A549 (cell line): Measurements from ENCODE around the gene ZNF789. TPM values are rescaled to one million over a fixed set of nuclear protein-coding genes. Genes with fewer than 3 reads are reported as not detected.
A peak's percentile ranks its signal among the peaks of the same experiment; 100 is the strongest.
"Not testable (repeated sequence)": the region's sequence is repeated elsewhere in the genome, so short reads cannot be mapped to it uniquely, and the experiment has no call there.

Source experiments
- ATAC-seq, 2 experiments: fragments of 200-7000 bp in 1 of 2; fragments of >200 bp in 1 of 2; cut with Nextera tagmentation in 1 of 2; cut with Tn5 transposase in 1 of 2; 3 replicates each; pipeline versions ENCODE4 v1.8.0 to v1.9.1; 2018 to 2020; ENCODE audit warnings: mild to moderate bottlenecking in 1 of 2, moderate library complexity in 1 of 2
- CTCF ChIA-PET: fragments of 300-600 bp; sonication (Branson Sonifier 250); formaldehyde crosslinking; extraction: SDS; loops from one replicate; lab custom pipeline; 2021; ENCODE audit warnings: antibody characterized with exemption, inconsistent platforms; lab: Yijun Ruan, JAX
- POLR2A ChIA-PET: fragments of 350-600 bp; formaldehyde crosslinking; extraction: SDS; loops from one replicate; lab custom pipeline; 2021; ENCODE audit warnings: antibody characterized with exemption, inconsistent platforms; lab: Yijun Ruan, JAX
- DNase-seq, 2 experiments: peaks; one replicate each; pipeline versions ENCODE4 v3.0.0 to v3.0.0-alpha.2; 2011 to 2016; ENCODE audit warnings: low read depth in 1 of 2, low spot score in 1 of 2
- FAIRE-seq: peaks from 2 replicates; lab custom pipeline; 2011; peaks lifted over from hg19 to GRCh38; lab: Jason Lieb, UNC
- H3K27ac ChIP-seq, 2 experiments: fragments of >200 bp; sonication (Bioruptor Twin); formaldehyde crosslinking; 3 replicates each; pipeline ENCODE4 v1.5.1; 2016 to 2017
- H3K4me1 ChIP-seq: fragments of >200 bp; sonication (Bioruptor Twin); formaldehyde crosslinking; 3 replicates; pipeline ENCODE4 v1.6.1; 2016
- H3K4me2 ChIP-seq: fragments of >200 bp; sonication (Bioruptor Twin); formaldehyde crosslinking; 3 replicates; pipeline ENCODE4 v1.6.1; 2016
- H3K4me3 ChIP-seq: fragments of >200 bp; sonication (Bioruptor Twin); formaldehyde crosslinking; 3 replicates; pipeline ENCODE4 v1.5.1; 2016
- H3K9me3 ChIP-seq: fragments of >200 bp; sonication (Bioruptor Twin); formaldehyde crosslinking; 3 replicates; pipeline ENCODE4 v1.6.1; 2016
- CBX8 ChIP-seq: fragments of 200-600 bp; sonication (generic); IDR thresholded peaks from 2 replicates; pipeline ENCODE4 v1.6.1; 2016
- CEBPB ChIP-seq, 2 experiments: fragments of >200 bp in 1 of 2; sonication (Bioruptor Twin) in 1 of 2; formaldehyde crosslinking in 1 of 2; IDR thresholded peaks; 2 replicates each; pipeline ENCODE4 v1.6.1; 2012 to 2016
- CHD4 ChIP-seq: fragments of 200-600 bp; sonication (generic); IDR thresholded peaks from 2 replicates; pipeline ENCODE4 v1.6.1; 2016; ENCODE audit warnings: antibody characterized with exemption, mild to moderate bottlenecking, borderline replicate concordance
- EHMT2 ChIP-seq: fragments of 200-600 bp; sonication (generic); IDR thresholded peaks from 2 replicates; pipeline ENCODE4 v1.6.1; 2016; ENCODE audit warnings: antibody characterized with exemption, low read depth, mild to moderate bottlenecking, moderate library complexity
- GATA3 ChIP-seq: IDR thresholded peaks from 2 replicates; pipeline ENCODE4 v1.6.1; 2012; ENCODE audit warnings: borderline replicate concordance
- HOXB5 ChIP-seq: fragments of 250-450 bp; sonication (Bioruptor Pico); IDR thresholded peaks from 2 replicates; pipeline ENCODE4 v1.5.0; 2020; ENCODE audit warnings: mild to moderate bottlenecking, moderate library complexity
- MAFK ChIP-seq: fragments of 450-650 bp; IDR thresholded peaks from 2 replicates; pipeline ENCODE4 v1.6.1; 2014; ENCODE audit not compliant: partially characterized antibody
- PHF8 ChIP-seq: fragments of 200-600 bp; sonication (generic); IDR thresholded peaks from 2 replicates; pipeline ENCODE4 v1.6.1; 2016; ENCODE audit warnings: low read depth, mild to moderate bottlenecking, antibody characterized with exemption, moderate library complexity, borderline replicate concordance
- SREBF2 ChIP-seq: fragments of 450-650 bp; IDR thresholded peaks from 2 replicates; pipeline ENCODE4 v1.6.1; 2014; ENCODE audit warnings: mild to moderate bottlenecking, moderate library complexity
- ZC3H11A ChIP-seq: fragments of 450-650 bp; IDR thresholded peaks from 2 replicates; pipeline ENCODE4 v1.6.1; 2014; ENCODE audit warnings: antibody characterized with exemption, mild to moderate bottlenecking
- ZFP36 ChIP-seq: fragments of 450-650 bp; IDR thresholded peaks from 2 replicates; pipeline ENCODE4 v1.6.1; 2014; ENCODE audit warnings: borderline replicate concordance; ENCODE audit not compliant: partially characterized antibody
- ZNF302 ChIP-seq: fragments of 250-450 bp; sonication (Bioruptor Pico); IDR thresholded peaks from 2 replicates; pipeline ENCODE4 v1.9.0; 2021; ENCODE audit warnings: inconsistent platforms, mild to moderate bottlenecking, moderate library complexity
- ZSCAN20 ChIP-seq: fragments of 250-450 bp; sonication (Bioruptor Pico); IDR thresholded peaks from 2 replicates; pipeline ENCODE4 v1.8.0; 2022; ENCODE audit warnings: mild to moderate bottlenecking, moderate library complexity
- WGBS: methylation state at CpG from one replicate; pipeline ENCODE4 v1.1.6; 2017; ENCODE audit errors: missing lambda C conversion rate; 5-methylcytosine and 5-hydroxymethylcytosine counted together
- polyA plus RNA-seq, 4 experiments: library from polyadenylated mRNA; depleted of rRNA in 3 of 4; stranded (reverse); fragments of >200 nt; fragmentation: RNase III in 1 of 4; extraction: RNeasy Plus Mini Kit Qiagen cat#74134 plus additional on column Dnase treatment in 1 of 4; gene quantifications; 2 replicates in 3 of 4; 3 replicates in 1 of 4; pipeline ENCODE4 v1.2.3, GENCODE V29; 2011 to 2017
- TF ChIP-seq, protein P1 (sequence below): IDR thresholded peaks from 2 replicates; pipeline ENCODE4 v1.6.1; 2012

The ZNF789 gene
- polyA plus RNA-seq, 2 of the 4 experiments (the other 2 are of a cell fraction): 7.5 to 11.6 TPM

DNA sequence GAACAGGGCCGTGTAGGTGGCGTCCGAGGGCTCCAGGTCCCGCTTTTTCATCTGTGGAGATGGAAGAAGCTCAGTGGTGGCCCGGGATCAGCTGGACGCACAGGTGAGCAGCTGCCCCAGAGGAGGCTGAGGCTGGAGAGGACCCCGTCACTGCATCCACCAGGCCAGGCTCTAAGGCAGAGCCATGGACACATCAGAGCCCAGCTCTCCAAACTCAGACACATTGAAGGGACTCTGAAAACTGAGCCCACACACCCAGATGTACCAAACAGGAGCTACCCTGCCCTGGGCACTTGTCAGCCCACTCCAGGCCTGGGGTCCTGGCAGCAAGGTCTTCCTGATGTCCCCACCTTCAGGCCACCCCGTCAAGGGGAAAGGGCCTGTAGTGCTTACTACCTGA, 42.9 kb upstream of the ZNF789 start:
- ChIA-PET POLR2A (interaction anchor here (1.2 kb wide), 1 partner anchor 9 kb away, joined by 3 read pairs; the partner anchor contains the start of genes CPSF4 and PTCD1), CTCF (interaction anchor here (1.1 to 1.5 kb wide), 4 partner anchors 14 to 20 kb away, joined by 3 to 6 read pairs (median 6); partner anchors contain the start of gene BUD31)
- no peak overlapping the region for H3K4me3 ChIP-seq
- ATAC-seq (peak in 1 of 2 experiments; percentile 30; a peak in 1 of 6 replicates), FAIRE-seq (no peak), DNase-seq (no peak)
- H3K9me3 ChIP-seq: no peaks in the 10 kb centered on the region
- TF ChIP-seq SREBF2 (no peak), ZSCAN20 (CRISPR knock-in tag) (no peak), ZFP36 (no peak), CHD4 (no peak), CBX8 (no peak), MAFK (no peak), EHMT2 (no peak), ZC3H11A (no peak), HOXB5 (CRISPR knock-in tag) (no peak), GATA3 (no peak), PHF8 (no peak)
- TF ChIP-seq, protein P1, sequence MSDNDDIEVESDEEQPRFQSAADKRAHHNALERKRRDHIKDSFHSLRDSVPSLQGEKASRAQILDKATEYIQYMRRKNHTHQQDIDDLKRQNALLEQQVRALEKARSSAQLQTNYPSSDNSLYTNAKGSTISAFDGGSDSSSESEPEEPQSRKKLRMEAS: no peak
- no peaks in the 10 kb centered on the region for H3K4me1 ChIP-seq
- no peak overlapping the region for H3K4me2 ChIP-seq
- no peak overlapping the region for H3K27ac ChIP-seq
- WGBS: 78% methylated on average over 5 of the region's 8 CpGs

DNA sequence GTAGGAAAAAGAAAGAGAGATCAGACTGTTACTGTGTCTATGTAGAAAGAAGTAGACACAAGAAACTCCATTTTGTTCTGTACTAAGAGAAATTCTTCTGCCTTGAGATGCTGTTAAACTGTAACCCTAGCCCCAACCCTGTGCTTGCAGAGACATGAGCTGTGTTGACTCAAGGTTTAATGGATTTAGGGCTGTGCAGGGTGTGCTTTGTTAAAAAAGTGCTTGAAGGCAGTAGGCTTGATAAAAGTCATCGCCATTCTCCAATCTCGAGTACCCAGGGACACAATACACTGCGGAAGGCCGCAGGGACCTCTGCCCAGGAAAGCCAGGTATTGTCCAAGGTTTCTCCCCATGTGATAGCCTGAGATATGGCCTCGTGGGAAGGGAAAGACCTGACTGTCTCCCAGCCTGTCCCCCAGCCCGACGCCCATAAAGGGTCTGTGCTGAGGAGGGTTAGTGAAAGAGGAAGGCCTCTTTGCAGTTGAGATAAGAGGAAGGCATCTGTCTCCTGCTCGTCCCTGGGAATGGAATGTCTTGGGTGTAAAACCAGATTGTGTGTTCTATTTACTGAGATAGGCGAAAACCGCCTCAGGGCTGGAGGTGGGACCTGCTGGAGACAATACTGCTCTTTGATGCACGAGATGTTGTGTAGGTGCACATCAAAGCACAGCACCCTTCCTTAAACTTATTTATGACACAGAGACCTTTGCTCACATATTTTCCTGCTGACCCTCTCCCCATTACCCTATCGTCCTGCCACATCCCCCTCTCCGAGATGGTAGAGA, 40.7 kb upstream of the ZNF789 start:
- FAIRE-seq, H3K27ac ChIP-seq, H3K4me2 ChIP-seq, H3K9me3 ChIP-seq, POLR2A ChIA-PET, H3K4me1 ChIP-seq, H3K4me3 ChIP-seq, ATAC-seq, DNase-seq: not testable (repeated sequence)
- 78% methylated on average over 13 of the region's 13 CpGs for WGBS
- CTCF ChIA-PET: interaction anchor here (0.5 to 1.5 kb wide), 2 partner anchors 16 to 72 kb away, joined by 3 to 4 read pairs; no protein-coding TSS in a partner anchor

DNA sequence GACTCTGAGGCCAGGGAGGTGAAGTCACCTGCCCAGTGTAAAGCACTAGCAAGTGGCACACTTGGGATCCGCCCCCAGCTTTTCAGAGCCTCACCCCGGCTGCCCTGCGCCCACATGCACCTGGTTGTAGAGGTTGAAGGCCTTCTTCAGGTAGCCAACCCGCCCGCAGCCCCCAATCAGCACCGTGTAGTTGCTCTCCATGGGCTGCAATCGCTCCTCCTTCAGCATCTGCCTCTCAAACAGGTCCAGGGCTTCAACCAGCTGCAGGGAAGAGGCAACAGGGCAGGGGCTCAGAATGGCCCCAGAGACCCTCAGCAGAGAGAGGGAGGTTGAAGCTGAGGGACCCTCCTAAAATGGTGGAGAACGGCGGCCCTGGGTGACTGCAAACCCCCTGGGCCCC, 39.5 kb upstream of the ZNF789 start:
- POLR2A ChIA-PET: no interaction called here
- no peak for FAIRE-seq

DNA sequence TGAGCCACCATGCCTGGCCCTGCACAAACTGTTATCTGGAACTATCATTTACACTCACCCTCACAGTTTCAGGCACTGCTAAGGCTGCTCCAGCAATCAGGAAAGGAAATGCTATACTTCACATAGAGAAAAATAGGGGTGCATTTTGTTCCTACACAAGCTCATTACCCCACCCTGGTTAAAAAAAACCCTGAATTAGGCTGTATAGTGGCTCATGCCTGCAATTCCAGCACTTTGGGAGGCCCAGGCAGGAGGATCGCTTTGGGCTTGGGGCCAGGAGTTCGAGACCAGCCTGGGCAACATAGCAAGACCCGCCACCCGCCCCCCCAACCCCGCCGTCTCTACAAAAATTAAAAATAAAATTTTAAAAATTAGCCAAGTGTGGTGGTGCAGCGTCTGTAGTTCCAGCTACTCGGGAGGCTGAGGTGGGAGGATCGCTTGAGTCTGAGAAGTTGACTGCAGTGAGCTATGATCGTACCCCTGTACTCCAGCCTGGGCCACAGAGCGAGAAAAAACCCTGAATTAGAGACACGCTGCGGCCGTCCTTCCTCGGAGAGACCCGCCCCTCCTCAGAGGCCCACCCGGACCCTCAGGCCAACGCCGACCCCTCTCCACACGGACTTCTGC, 34.6 kb upstream of the ZNF789 start:
- no peak for DNase-seq
- Histone ChIP-seq H3K4me2 (peak overlapping the region; percentile 79), H3K27ac (peak overlapping the region; percentile 93 to 99)
- ATAC-seq: peak; percentile 25 to 42; a peak in 3 of 6 replicates
- CTCF ChIA-PET: interaction anchor here (5.0 kb wide), 1 partner anchor 12 kb away, joined by 24 read pairs; no protein-coding TSS in a partner anchor
- no peak for TF ChIP-seq ZNF302
- TF ChIP-seq CEBPB (IDR thresholded peaks at IDR 0.05): no peak
- TF ChIP-seq, all 56 proteins: peak for 0
- peaks cover 18% of the 10 kb centered on the region; the same call in 2 of the 3 replicates for H3K4me1 ChIP-seq
- no peak for FAIRE-seq
- H3K9me3 ChIP-seq: no peaks in the 10 kb centered on the region
- WGBS: 3% methylated on average over 19 of the region's 20 CpGs
- H3K4me3 ChIP-seq: peak overlapping the region; percentile 86
- POLR2A ChIA-PET: interaction anchor here (0.6 to 1.5 kb wide), 6 partner anchors 8 to 29 kb away, joined by 3 to 16 read pairs (median 4); partner anchors contain the start of genes BUD31 and PDAP1

More for the DNA sequence above, 39.5 kb upstream of the ZNF789 start:
- CTCF ChIA-PET: interaction anchor here (0.5 to 1.5 kb wide), 3 partner anchors 10 to 55 kb away, joined by 3 to 9 read pairs (median 4); no protein-coding TSS in a partner anchor
- Histone ChIP-seq H3K4me1 (peaks cover 9% of the 10 kb centered on the region; the same call in 2 of the 3 replicates), H3K9me3 (no peaks in the 10 kb centered on the region), H3K27ac (no peak overlapping the region), H3K4me2 (no peak overlapping the region), H3K4me3 (no peak overlapping the region)
- ATAC-seq (no peak), DNase-seq (no peak)
- WGBS: 96% methylated on average over 9 of the region's 9 CpGs
- no peak for TF ChIP-seq HOXB5 (CRISPR knock-in tag)
- TF ChIP-seq, protein P1: no peak
